C4-2B (cell line): Measurements from ENCODE around the gene STC2.

Experiments
- CTCF ChIP-seq: fragments of 450-650 bp; conservative IDR thresholded peaks from 2 replicates; pipeline ENCODE4 v1.5.1; 2017; ENCODE audit warnings: mild to moderate bottlenecking
- ZFX ChIP-seq: fragments of 450-650 bp; IDR thresholded peaks from 2 replicates; pipeline ENCODE4 v1.6.1; 2017

GRCh38 chr5:173327084-173327947 is 898 bp downstream of the STC2 start:
- TF ChIP-seq CTCF: no peak
- peak; percentile 59; the same call in 1 of the 2 replicates for TF ChIP-seq ZFX
